RWPE1 (cell line): ENCODE results near the gene CEACAM6.

Experiments
- CTCF ChIA-PET: fragments of 350-600 bp; sonication (Branson Sonifier 250); formaldehyde crosslinking; extraction: SDS; loops from one replicate; lab custom pipeline; 2021; lab: Yijun Ruan, JAX
- POLR2A ChIA-PET: fragments of 400-600 bp; formaldehyde crosslinking; extraction: SDS; loops from one replicate; lab custom pipeline; 2020; ENCODE audit warnings: antibody characterized with exemption; ENCODE audit not compliant: low non-redundant PET; lab: Yijun Ruan, JAX
- DNase-seq: peaks from one replicate; pipeline ENCODE4 v3.0.0; 2012; ENCODE audit warnings: low spot score
- H3K27ac ChIP-seq: fragments of 450-650 bp; 2 replicates; pipeline ENCODE4 v1.5.1; 2017
- CTCF ChIP-seq: fragments of 450-650 bp; conservative IDR thresholded peaks from 2 replicates; pipeline ENCODE4 v1.5.1; 2017; ENCODE audit warnings: low read depth, mild to moderate bottlenecking

The CEACAM6 gene

GRCh38 chr19:41709951-41710645 lies 45.2 kb upstream of the CEACAM6 start:
- CTCF ChIA-PET: interaction anchor here (0.6 kb wide), 1 partner anchor 9 kb away, joined by 3 read pairs; no protein-coding TSS in a partner anchor
- POLR2A ChIA-PET: no interaction called here
- no peak for DNase-seq
- no peak overlapping the region for H3K27ac ChIP-seq
- no peak for TF ChIP-seq CTCF

- no peak overlapping the region for H3K27ac ChIP-seq
- TF ChIP-seq CTCF: no peak
- no peak for DNase-seq
- POLR2A ChIA-PET: no interaction called here
- CTCF ChIA-PET: interaction anchor here (0.5 kb wide), 1 partner anchor 261 kb away, joined by 3 read pairs; no protein-coding TSS in a partner anchor
Observed at GRCh38 chr19:41711376-41712261, 43.7 kb upstream of the CEACAM6 start.

DNA sequence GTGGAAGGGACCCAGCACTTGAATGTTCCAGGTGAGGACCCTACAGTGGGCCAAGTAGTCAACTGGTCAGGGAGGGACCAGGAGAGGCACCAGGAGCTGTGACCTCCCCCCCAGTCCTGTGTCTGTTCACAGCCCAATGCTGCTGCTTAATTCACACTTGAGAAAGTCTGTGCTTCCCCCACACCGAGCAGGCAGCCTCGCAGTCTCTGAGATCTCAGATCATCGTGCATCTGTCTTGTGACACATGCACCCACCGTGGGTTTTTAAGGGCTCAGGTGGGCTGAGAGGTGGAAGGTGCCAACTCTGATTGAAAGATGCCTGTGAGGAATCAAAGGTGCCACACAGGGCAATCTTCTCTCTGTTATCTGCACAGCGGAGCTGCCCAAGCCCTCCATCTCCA lies 40.7 kb upstream of the CEACAM6 start:
- no peak overlapping the region for H3K27ac ChIP-seq
- no peak for DNase-seq
- CTCF ChIA-PET: interaction anchor here (0.5 kb wide), 1 partner anchor 109 kb away, joined by 3 read pairs; no protein-coding TSS in a partner anchor
- POLR2A ChIA-PET: no interaction called here
- TF ChIP-seq CTCF: no peak

- TF ChIP-seq CTCF: no peak
- DNase-seq: no peak
- no peak overlapping the region for H3K27ac ChIP-seq
- POLR2A ChIA-PET: no interaction called here
- CTCF ChIA-PET: interaction anchor here (0.6 kb wide), 2 partner anchors 21 to 24 kb away, joined by 3 to 4 read pairs; no protein-coding TSS in a partner anchor
Observed at GRCh38 chr19:41718761-41719160, 36.6 kb upstream of the CEACAM6 start.

DNA sequence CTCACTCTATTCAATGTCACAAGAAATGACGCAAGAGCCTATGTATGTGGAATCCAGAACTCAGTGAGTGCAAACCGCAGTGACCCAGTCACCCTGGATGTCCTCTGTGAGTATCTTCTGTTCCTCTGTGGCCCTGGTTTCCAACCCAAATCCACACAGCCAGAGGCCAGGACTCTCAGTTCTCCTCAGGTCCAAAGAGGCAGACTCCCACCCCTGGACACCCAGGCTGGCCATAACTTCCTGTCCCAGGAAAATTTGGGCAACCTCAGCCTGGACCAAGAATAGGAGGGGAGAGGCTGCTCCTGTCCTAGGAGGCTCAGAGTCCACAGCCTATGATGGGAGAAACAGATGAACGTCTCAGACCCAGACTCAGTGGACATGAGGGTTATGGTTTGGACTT lies 35.2 kb upstream of the CEACAM6 start:
- ChIA-PET POLR2A (no interaction called here), CTCF (no interaction called here)
- DNase-seq: no peak
- TF ChIP-seq CTCF: no peak
- H3K27ac ChIP-seq: no peak overlapping the region

- no peak for DNase-seq
- H3K27ac ChIP-seq: no peak overlapping the region
- CTCF ChIA-PET: no interaction called here
- POLR2A ChIA-PET: no interaction called here
- no peak for TF ChIP-seq CTCF
Observed at GRCh38 chr19:41726493-41726892, 28.8 kb upstream of the CEACAM6 start.
